Mononuclear cell (primary cell): Measurements from ENCODE around the gene LGALS9C. TPM values are rescaled to one million over a fixed set of nuclear protein-coding genes. Genes with fewer than 3 reads are reported as not detected.
"Not testable (repeated sequence)": the region's sequence is repeated elsewhere in the genome, so short reads cannot be mapped to it uniquely, and the experiment has no call there.

Experiments used
- H3K27me3 ChIP-seq: 2 replicates; pipeline ENCODE4 v1.6.0; 2011; ENCODE audit warnings: low read length, control low read depth; ENCODE audit not compliant: insufficient read depth
- H3K4me1 ChIP-seq: 2 replicates; pipeline ENCODE4 v1.5.1; 2011; ENCODE audit warnings: mild to moderate bottlenecking, low read length, control low read depth; ENCODE audit not compliant: insufficient read depth
- H3K4me3 ChIP-seq: 2 replicates; pipeline ENCODE4 v1.5.1; 2011; ENCODE audit warnings: mild to moderate bottlenecking, low read length, moderate library complexity
- H3K9me3 ChIP-seq: 2 replicates; pipeline ENCODE4 v1.5.1; 2011; ENCODE audit warnings: low read depth, mild to moderate bottlenecking, control low read depth, low read length
- total RNA-seq: library from RNA; depleted of rRNA; stranded (reverse); fragments of >200 nt; gene quantifications from one replicate; pipeline ENCODE4 v1.2.3, GENCODE V29; 2012

The LGALS9C gene
- total RNA-seq, 1 donor: 0.63 TPM

GRCh38 chr17:18469837-18470236, 6.8 kb upstream of the LGALS9C start:
- H3K9me3 ChIP-seq, H3K4me3 ChIP-seq, H3K27me3 ChIP-seq, H3K4me1 ChIP-seq: not testable (repeated sequence)

GRCh38 chr17:18470345-18470930, 6.2 kb upstream of the LGALS9C start:
- H3K9me3 ChIP-seq, H3K27me3 ChIP-seq, H3K4me1 ChIP-seq, H3K4me3 ChIP-seq: not testable (repeated sequence)

- not testable (repeated sequence) for H3K27me3 ChIP-seq
These were observed 2.6 kb upstream of the LGALS9C start for GRCh38 chr17:18473967-18474366.

GRCh38 chr17:18474754-18475153, 1.8 kb upstream of the LGALS9C start:
- H3K9me3 ChIP-seq, H3K27me3 ChIP-seq, H3K4me3 ChIP-seq: not testable (repeated sequence)
- peaks cover 11% of the 10 kb centered on the region for H3K4me1 ChIP-seq

More at GRCh38 chr17:18473967-18474366, 2.6 kb upstream of the LGALS9C start:
- H3K4me1 ChIP-seq: peaks cover 11% of the 10 kb centered on the region
- H3K9me3 ChIP-seq, H3K4me3 ChIP-seq: not testable (repeated sequence)

GRCh38 chr17:18477367-18477766, 778 bp downstream of the LGALS9C start:
- H3K27me3 ChIP-seq, H3K4me3 ChIP-seq, H3K9me3 ChIP-seq: not testable (repeated sequence)
- peaks cover 11% of the 10 kb centered on the region for H3K4me1 ChIP-seq

- not testable (repeated sequence) for H3K4me3 ChIP-seq, H3K9me3 ChIP-seq, H3K27me3 ChIP-seq
- H3K4me1 ChIP-seq: peaks cover 11% of the 10 kb centered on the region
These were observed 1.8 kb downstream of the LGALS9C start for GRCh38 chr17:18478362-18478761.

GRCh38 chr17:18478977-18479595, 2.5 kb downstream of the LGALS9C start:
- not testable (repeated sequence) for H3K4me3 ChIP-seq, H3K9me3 ChIP-seq, H3K27me3 ChIP-seq
- H3K4me1 ChIP-seq: peaks cover 11% of the 10 kb centered on the region

GRCh38 chr17:18481775-18482174, 5.2 kb downstream of the LGALS9C start:
- not testable (repeated sequence) for H3K9me3 ChIP-seq, H3K4me3 ChIP-seq, H3K27me3 ChIP-seq, H3K4me1 ChIP-seq

- H3K9me3 ChIP-seq, H3K27me3 ChIP-seq, H3K4me3 ChIP-seq, H3K4me1 ChIP-seq: not testable (repeated sequence)
These were observed 9.4 kb downstream of the LGALS9C start for GRCh38 chr17:18485936-18486464.

GRCh38 chr17:18487633-18488032, 11.0 kb downstream of the LGALS9C start:
- H3K9me3 ChIP-seq, H3K27me3 ChIP-seq, H3K4me3 ChIP-seq, H3K4me1 ChIP-seq: not testable (repeated sequence)

GRCh38 chr17:18488622-18489021, 12.0 kb downstream of the LGALS9C start:
- H3K9me3 ChIP-seq, H3K4me1 ChIP-seq, H3K27me3 ChIP-seq, H3K4me3 ChIP-seq: not testable (repeated sequence)

GRCh38 chr17:18490016-18490415, 13.4 kb downstream of the LGALS9C start:
- H3K4me3 ChIP-seq, H3K27me3 ChIP-seq, H3K9me3 ChIP-seq, H3K4me1 ChIP-seq: not testable (repeated sequence)

- not testable (repeated sequence) for H3K9me3 ChIP-seq, H3K27me3 ChIP-seq, H3K4me3 ChIP-seq, H3K4me1 ChIP-seq
These were observed 16.3 kb downstream of the LGALS9C start for GRCh38 chr17:18492712-18493480.

GRCh38 chr17:18494250-18494768, 17.7 kb downstream of the LGALS9C start:
- not testable (repeated sequence) for H3K4me1 ChIP-seq, H3K4me3 ChIP-seq, H3K9me3 ChIP-seq, H3K27me3 ChIP-seq

- not testable (repeated sequence) for H3K9me3 ChIP-seq, H3K27me3 ChIP-seq, H3K4me3 ChIP-seq, H3K4me1 ChIP-seq
These were observed 20.5 kb downstream of the LGALS9C start for GRCh38 chr17:18497044-18497443.
